ENCODE data around the gene NFIX.
A peak's percentile ranks its signal among the peaks of the same experiment; 100 is the strongest.

Gene NFIX

DNA sequence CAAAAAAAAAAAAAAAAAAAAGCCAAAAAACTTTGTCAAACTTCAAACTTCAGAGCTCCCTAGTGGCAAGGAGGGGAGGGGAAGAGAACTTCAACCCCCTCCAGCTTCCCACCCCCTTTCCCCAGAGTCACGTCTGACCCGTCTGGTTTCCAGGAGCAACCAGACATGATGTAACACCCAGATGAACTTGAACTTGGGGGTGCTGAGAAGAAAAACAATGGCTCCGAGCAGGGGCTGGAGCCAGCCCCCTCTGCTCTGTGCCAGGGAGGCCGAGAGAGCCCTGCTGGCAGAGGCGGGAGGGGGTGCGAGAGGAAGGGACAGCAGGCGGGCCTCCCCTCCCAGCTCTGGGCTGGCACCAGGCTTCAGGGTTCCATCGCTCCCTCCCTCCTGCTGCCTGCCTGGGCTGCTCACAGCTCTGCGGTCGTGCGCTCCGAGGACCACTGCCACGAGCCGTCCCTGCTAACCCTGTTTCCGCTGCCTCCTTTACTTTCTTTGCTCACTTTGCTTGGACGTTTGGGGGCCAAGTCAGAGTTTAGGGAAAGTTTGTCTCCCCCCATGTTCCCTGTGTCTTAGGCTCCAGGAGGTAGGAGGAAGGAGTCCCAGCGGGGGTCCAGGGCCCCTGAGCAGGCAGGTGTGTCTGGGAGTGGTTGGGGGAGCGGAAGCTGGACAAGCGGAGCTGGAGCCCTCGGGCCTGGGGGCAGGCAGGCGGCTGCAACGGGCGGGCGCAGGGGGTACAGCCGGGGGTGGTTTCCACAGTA, 96.3 kb downstream of the NFIX start:
- DNase-seq (ENCODE audit: low spot score): no peak

DNA sequence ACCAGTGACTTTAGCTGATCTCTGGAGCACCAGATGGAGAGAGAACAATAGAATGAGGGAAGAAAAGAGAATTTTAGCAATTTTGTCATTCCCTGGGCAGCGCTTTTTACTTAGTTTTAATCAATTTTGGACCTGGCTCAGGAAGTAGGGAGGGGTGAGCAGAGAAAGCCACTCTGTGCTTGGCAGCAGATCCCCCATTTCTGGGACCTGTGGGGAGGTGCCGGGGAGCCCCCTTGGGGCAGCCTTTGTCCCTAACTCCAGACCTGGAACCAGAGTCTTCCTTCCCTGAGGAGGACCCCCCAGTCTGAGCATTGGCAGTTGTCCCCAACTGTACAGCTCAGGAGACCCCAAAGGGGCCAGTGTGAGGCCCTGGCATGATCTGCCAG, 96.9 kb downstream of the NFIX start:
- no peak for DNase-seq (ENCODE audit: low spot score)

DNA sequence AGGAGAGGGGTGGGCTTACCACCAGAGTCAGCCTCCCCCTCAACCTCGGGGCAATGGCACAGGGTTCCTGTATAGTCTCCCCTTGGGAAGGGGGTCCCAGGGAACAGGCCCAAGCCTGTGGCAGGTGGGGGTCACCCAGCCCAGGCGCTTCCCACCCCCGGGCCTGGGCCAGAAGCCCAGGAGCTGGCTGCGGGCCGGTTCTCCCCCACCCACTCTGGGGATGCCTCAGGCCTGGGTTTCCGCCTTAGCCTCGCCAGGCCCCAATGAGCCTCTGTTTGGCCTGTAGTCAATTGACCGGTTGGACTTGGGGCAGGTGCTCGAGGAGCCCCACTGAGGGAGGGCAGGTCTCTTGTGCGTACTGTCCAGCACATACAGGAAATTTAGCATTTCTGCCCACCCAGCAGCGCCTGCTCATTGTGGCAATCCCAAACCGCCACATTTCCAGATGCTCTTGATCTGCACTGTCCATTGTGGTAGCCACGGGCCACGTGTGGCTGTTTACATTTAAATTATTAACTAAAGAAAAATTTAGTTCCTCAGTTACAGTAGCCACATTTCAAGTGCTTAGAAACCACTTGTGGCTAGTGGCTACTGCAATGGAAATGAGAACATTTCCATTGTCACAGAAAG, 97.4 kb downstream of the NFIX start:
- DNase-seq (ENCODE audit: low spot score): no peak

DNA sequence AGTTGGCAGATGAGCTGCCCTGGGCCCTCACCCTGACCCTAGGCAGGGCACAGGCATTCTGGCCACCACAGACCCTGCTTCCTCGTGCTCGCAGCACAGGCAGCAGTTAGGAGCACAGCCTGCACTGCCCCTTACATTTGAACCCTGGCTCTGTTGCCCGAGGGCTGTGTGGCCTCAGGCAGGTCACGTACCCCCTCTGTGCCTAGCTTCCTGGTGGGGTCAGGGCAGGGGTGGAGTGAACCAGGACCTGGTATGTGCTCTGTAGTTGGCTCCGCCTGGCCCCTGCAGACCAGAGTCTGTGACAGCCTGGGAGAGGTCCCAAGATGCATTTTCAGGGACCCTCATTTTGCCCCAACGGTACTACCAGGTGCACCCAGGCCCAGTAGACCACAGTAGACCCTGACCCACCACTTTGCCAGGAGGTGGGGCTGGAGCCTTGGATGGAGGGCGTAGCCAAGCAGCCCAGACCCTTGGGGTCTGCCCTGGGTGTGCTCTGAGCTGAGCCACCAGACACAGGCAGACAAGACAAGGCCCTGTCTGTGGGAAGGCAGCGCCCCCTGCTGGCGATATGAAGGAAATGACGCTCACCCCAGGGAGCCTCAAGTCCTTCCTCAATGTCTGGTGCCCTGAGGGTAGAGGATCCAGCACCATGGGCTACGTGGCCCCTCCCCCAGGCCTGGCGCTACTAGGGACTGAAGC, 98.3 kb downstream of the NFIX start:
- DNase-seq (ENCODE audit: low spot score): peak; percentile 83

DNA sequence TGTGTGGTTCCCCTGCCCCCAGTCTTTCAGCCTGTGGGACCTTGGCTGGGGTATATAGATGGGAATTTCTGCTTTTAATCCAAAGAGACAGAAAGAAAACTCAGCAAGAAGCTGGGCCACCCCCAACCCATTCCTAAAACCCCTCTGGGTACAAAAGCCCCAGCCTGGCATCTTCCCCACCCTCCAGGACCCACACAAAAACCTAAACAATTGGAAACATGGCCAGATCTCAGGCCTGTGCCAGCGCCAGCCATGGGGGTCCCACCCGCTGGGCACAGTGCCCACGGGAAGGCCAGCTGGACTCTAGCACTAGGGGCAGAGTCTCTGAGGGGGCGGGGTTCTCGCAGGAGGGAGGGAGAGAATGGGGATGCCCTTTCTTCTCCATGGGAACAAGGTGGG, 98.8 kb downstream of the NFIX start:
- no peak for DNase-seq (ENCODE audit: low spot score)

DNA sequence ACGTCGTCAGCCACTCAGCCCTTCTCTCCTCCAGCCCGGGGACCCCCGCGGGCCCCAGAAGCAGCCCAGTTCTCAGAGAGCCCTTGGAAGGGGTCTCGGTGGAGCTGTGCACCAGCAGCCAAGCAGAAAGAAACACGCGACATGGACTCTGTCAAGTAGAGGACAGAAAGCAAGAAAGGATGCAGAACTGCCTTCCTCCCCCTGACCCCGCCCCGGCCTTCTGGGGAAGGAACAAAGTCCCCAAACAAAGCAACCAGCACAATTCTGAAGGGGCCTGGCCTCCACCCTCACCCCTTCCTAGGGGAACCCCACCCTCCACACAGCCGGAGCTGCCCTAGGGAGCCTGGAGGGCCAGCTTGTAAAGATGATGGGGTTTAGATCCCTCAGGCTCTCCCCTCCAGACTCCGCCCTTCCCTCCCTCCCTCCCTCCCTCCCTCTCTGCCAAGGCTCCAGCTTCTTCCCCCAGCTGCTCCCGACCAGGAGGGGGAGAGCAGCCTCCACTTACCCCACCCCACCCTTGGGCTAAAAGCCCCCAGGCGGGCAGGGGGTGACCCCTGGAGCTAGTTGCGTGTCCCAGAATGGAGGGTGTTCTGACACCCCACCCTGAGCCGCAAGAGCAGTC, 99.6 kb downstream of the NFIX start:
- DNase-seq (ENCODE audit: low spot score): no peak

DNA sequence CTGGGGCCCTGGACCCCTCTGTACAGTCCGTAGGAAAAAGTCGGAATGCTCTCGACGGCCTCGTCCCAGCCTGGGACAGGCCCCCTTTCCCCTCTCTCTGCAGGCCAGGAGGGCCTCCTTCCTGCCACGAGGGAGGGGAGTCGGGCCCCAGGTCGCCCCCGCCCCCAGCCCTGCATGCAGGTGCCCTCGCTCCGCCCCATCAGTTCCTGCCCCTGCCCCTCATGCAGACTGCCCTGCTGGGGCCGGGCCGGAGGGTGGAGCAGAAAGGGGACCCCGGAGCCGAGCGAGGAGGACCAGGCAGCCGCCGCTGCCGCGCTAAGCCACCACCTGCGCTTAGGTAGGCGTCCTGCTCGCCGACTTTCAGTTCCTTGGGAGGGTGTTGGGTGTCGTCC, 100.1 kb downstream of the NFIX start:
- DNase-seq (ENCODE audit: low spot score): no peak

DNA sequence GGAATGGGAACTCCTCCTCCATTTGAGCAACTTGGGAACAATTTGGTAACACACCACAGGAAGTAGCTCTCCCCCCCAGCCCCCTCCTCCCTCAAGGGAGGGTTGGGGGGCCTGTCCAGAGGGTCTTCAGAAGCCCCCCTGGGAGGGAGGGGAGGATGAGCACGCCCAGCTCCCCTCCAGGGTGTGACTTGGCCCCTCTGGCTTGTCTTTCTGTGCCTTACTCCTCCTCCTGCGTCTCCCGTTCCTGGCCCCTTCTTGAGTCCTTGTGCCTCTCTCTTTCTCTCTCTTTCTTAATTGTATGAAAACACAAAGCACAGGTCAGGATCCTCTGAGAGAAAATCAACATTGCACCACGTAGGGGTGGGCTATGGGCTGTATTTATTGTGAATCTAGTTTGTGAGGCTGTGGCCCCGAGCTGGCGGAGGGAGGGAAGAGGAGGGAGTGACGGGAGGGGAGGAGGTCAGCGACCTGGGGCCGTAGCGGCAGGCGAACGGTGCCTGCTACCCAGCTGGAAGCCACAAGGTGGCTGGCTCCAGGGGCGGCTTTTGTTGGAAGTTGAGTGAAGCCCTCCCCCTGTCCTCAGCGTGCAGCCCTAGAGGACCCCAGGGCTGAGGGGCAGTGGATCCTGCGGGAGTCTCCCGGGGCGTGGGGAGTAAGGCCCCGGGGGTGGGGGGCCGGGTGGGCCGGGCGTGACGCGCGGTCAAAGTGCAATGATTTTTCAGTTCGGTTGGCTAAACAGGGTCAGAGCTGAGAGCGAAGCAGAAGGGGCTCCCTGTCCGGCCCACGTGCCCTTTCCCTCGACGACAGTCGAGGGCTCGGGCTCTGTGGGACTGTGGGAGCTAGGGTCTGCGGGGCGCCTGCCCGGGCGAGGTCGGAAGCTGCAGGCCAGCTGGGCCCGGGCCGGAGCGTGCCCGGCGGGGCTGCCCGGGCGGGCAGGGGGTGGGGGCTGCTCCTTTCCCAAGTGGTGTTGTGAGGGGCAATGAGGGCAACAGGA, 101.0 kb downstream of the NFIX start:
- DNase-seq (ENCODE audit: low spot score): peak; percentile 68

DNA sequence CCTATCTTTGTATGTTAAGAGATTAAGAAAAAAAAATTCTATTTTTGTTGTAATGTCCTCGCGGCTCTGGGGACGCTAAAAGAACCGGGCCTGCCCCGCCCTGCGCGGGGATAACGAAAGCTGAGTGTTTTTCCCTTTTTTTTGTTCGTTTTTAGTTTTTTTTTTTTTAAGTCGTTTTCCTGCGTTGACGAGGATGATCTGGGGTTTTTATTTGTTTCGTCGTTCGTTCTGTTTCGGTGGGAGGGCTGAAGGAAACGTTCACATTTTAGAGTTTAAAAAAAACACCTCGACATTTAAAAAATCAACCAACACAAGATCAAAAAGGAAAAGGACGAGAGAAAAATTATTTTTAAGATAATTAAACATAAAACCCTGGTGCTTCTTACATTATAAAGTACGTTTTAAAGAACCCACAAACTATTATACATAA, 101.8 kb downstream of the NFIX start:
- no peak for DNase-seq (ENCODE audit: low spot score)

DNA sequence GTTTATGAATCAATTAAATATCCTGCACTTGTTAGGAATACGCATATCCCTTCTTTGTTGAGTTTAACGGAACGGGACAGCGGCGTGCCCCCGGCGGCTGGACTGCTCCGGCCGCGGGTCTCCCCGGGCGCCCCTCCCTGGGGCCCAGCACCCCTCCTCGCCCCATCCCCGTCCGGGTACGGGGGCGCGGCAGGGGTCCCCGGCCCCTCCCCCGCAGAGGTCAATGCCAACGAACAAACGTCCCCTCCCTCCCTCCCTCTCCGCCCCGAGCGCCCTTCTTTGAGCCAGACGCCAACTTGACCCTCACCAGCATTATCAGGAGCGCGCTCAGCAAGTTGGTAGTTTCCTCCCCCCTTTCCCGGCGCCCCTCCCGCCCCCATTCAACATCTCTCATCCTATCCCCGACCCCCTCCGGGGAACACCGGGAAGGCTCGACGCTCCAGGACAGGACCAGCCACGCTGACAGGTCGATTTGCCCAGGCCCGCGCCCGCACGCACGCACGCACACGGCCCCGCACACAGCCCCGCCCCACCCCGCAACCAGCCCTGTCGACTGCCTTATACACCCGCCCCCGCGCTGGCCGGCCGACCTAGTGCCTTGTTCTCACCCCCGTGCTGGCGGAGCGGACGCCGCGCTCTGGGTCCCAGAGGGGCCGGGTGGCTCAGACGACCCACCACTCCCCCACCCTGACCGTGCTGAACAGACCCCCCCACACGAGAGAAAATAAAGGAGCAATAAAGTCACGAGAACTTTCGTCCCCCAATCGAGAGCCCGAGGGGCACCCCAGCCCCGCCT, 102.4 kb downstream of the NFIX start:
- DNase-seq (ENCODE audit: low spot score): no peak

DNA sequence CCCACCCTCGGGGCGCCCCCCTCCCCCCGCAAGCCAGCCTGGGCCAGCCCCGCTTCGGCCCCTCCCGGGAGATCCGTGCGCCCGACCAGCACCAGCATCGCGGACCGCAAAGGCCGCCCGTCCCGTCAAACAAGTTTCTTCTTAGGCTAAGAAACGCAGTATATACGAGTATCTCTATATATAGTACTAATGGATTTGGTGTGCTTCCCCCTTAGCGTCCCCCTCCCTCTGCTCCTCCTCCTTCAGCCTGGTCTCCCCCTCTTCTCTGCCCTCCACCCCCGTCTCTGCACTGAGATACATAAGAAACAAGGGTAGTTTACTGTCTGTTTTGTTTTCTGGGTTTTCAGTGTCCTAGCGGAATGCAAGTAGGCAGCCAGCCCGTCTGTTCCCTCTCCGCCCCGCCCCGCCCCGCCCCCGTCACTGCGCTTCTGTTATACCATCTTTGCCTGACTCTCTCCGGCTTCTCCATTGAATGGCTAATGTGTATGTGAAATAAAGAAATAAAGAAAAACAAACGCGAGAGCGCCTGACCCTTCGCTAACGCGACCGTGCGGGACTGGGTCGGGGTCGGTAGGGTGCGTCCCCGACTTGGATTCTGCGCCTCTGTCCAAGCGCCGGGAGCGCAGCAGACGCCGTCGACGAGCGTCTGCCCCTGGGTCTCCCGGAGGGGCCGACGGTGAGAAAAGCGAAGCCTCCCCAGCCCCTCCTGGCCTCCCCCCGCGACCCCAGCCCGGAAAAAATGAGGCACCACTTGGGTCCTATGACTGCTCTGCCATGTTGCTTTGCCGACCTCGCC, 103.2 kb downstream of the NFIX start:
- DNase-seq (ENCODE audit: low spot score): no peak

DNA sequence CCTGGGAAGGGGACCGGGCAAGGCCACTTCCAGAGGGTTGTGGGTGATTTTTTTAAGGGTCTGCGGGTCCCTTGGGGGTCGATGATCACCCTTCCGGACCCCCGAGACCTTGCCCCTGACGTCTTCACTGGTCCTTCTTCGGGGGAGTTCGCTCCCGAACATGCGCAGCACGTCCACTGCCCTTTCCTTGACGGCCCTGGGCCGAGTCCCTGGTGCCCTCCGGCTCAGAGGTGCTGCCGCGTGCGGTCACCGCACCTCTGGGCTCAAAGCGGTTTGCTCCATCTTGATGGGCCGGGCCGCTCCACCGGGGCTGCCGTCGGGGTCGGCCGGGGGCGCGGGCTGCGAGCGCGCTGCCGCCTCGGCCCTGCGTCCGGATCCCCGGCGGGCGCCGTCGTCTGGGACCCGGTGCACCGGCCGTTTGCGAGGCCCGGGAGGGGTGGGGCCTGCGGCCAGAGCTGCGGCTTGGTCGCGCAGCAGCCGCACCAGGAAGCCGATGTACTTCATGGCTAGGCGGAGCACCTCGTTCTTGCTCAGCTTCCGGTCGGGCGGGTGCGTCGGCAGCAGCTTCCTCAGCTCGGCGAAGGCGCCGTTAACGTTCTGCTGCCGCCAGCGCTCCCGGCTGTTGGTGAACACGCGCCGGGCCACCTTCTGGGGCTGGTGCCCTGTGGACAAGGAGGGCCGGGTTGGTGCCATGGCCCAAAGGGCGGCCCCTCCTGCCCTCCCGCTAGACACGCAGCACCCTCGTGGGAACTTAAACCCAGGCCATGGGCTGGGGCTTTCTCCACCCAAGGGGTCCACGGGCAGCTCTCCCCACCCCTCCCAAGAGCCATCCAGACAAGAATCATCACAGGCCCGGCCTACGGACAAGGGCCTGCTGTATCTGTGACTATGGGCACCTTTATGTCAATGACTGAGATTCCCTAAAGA, 104.1 kb downstream of the NFIX start:
- DNase-seq (ENCODE audit: low spot score): no peak

DNA sequence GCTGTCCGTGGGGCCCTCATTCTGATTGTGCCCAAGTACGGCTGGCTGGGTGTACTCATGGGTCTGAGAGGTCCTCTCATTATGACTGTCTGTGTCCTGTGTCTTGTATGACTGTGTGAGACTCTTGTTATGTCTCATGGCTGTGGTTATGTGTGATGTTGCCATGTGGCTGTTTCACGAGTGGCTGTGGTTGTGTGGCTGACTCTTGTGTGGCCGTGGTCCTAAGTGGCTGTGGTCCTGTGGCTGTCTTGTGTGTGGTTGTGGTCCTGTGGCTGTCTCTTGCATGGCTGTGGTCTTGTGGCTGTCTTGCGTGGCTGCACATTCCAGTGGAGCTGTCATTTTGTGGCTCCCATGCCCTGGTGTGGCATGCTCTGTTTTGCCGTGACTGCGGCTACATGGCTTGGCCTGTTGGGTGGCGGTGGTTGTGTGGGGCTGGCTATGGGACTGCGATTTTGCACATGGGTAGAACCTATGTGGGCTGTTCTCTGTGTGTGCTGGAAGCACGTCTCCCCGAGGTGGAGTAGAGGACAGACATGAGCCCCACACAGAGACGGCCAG, 104.8 kb downstream of the NFIX start:
- no peak for DNase-seq (ENCODE audit: low spot score)

DNA sequence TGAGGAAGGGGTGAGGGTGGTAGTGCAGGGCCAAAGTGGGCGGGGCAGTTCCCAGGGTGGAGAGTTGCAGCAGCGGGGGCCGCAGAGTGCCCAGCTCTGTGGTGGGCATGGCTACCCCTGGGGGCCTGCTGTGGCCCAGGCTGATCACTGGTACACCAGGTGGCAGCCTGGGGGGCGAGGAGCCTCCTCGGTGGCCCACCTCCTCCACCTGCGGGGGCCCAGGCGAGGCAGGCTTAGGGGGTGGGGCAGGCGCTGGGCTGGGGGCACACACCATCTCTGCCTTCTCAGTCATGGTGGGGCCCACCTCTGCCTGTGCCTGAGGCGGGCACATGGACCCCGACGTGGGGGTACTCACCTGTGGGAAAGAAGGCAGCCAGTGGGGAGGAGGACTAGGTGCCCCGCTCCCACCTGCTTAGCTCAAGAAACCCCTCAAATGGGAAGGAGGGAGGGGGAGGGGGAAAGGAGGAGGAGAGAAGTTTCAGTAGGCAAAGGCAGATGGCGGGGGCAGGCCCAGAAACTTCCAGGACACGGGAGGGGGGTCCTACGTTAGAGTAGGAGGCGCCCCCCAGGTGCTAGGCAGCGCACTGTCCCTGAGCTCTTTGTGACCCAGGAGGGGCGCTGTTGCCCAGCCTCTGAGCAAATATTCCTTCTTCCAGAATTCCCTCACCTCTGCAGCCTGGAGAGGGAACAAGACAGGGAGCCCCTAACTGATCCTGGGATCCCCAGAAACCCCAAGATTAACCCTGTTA, 105.7 kb downstream of the NFIX start:
- no peak for DNase-seq (ENCODE audit: low spot score)

DNA sequence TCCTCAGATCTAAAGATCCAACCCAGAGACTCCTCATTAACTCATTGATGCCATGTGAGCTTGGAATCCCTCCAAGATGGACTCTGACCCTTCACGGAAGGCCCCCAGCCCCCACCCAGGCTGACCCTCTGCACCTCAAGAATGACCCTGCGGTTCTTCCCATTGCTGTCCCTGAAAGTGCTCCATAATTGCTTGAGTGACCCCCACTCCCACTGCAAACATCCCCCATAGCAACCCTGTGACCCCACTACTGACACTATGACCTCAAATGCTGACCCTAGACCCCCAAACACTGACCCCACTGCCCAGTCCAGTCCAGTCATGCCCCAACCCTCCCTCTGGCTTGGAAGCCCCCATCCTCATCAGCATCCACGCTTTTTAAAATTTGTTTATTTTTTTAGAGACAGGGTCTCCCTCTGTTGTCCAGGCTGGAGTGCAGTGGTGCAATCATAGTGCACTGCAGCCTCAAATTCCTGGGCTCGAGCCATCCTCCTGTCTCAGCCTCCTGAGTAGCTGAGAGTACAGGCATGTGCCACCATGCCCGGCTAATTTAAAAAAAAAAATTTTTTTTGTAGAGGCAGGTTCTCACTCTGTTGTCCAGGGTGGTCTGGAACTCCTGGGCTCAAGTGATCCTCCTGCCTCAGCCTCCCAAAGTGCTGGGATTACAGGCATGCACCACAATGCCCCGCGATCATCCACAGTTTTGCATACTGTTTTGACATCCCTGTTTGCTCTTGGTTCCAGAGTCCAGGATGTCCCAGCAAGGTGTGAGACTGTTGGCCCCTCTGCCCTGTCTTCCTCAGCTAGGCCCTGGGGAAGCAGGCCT, 106.5 kb downstream of the NFIX start:
- DNase-seq (ENCODE audit: low spot score): no peak

DNA sequence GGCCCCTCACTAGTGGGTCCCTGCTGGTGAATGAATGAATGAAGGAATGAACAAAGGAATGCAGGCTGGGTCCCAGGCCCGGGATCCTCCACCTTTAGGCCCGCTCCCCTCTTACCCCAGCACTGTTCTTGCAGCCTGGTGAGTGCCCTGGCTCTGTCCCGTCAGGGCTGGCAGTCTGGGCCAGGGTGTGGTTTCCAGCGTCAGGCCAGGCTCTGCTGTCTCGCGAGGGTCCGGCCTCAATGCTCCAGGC, 107.1 kb downstream of the NFIX start:
- no peak for DNase-seq (ENCODE audit: low spot score)
